Gastrocnemius medialis (tissue), 4 donors: Measurements from ENCODE around the gene PTPRN2.

Source experiments
- POLR2A ChIP-seq, 2 donors: fragments of 450-650 bp; IDR thresholded peaks; one replicate each; pipeline ENCODE4 v1.6.1; 2017; ENCODE audit warnings: antibody characterized with exemption in 2 of 2, mild to moderate bottlenecking in 2 of 2, moderate library complexity in 2 of 2
- TF ChIP-seq, protein P1 (sequence below), 5 experiments: fragments of 450-650 bp in 3 of 5; fragments of 200-600 bp in 2 of 5; sonication (generic) in 2 of 5; IDR thresholded peaks in 4 of 5; conservative IDR thresholded peaks in 1 of 5; 1 replicate in 4 of 5; 2 replicates in 1 of 5; pipeline ENCODE4 v1.5.1; 2016 to 2019; ENCODE audit warnings: antibody characterized with exemption in 5 of 5, mild to moderate bottlenecking in 3 of 5, moderate library complexity in 3 of 5

DNA sequence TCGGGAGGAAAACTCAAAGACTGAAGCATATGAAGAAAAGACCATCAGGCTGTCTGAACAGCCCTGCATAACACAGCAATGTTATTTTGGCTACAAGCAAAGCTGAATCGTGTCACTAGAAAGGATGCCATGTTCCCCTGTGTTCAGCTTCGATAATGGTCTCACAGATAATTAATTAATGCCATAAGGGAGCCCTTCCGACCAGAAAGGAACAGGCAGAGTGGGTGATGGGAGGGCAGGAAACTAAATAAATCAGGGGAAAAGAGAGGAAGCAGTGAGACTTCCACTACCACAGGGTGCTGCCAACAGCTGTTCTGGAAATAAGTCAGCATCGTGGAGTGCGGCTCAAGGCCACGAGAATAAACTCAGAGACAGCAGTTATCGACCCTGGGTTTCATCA, 3.2 kb downstream of the PTPRN2 start:
- TF ChIP-seq, protein P1, sequence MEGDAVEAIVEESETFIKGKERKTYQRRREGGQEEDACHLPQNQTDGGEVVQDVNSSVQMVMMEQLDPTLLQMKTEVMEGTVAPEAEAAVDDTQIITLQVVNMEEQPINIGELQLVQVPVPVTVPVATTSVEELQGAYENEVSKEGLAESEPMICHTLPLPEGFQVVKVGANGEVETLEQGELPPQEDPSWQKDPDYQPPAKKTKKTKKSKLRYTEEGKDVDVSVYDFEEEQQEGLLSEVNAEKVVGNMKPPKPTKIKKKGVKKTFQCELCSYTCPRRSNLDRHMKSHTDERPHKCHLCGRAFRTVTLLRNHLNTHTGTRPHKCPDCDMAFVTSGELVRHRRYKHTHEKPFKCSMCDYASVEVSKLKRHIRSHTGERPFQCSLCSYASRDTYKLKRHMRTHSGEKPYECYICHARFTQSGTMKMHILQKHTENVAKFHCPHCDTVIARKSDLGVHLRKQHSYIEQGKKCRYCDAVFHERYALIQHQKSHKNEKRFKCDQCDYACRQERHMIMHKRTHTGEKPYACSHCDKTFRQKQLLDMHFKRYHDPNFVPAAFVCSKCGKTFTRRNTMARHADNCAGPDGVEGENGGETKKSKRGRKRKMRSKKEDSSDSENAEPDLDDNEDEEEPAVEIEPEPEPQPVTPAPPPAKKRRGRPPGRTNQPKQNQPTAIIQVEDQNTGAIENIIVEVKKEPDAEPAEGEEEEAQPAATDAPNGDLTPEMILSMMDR (IDR thresholded peaks at IDR 0.05 in 4 of 5, conservative IDR thresholded peaks at IDR 0.05 in 1 of 5) = no peak
- TF ChIP-seq POLR2A (IDR thresholded peaks at IDR 0.05) = no peak
